Muscle of arm (tissue), 12 donors: ENCODE results near the gene TTC7B. TPM values are rescaled to one million over a fixed set of nuclear protein-coding genes. Genes with fewer than 3 reads are reported as not detected.
A peak's percentile ranks its signal among the peaks of the same experiment; 100 is the strongest.

Experiments used
- DNase-seq: peaks from one replicate; pipeline ENCODE4 v3.0.0-alpha.2; 2013
- polyA plus RNA-seq, 12 donors: library from polyadenylated mRNA; unstranded; fragments of 120-200 nt; gene quantifications; one replicate each; pipeline ENCODE4 v1.2.1, GENCODE V29; 2013; ENCODE audit not compliant: insufficient read length in 12 of 12

The TTC7B gene
- polyA plus RNA-seq, 12 donors, result 34.0 to 48.5 (median 41.5) TPM; not detected in 1

DNA sequence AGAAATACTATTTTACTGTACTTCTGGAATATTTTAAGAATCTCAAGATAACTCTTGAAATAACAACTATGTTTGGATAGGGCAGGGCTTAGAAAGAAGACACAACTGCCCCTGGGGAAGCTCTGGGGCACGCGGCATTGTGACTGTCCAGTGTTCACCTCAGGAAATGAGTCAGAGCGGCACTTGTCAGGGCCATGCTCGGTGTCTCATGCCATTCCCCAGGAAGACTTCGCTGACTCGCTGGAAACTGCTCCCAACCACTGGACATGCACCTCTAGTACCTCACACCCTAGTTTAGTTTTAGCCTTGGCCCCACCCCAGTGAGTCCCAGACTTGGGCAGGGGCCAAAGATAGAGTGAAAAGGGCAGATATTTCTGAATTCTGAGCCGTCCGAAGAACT, 192.0 kb downstream of the TTC7B start:
- DNase-seq, result no peak

DNA sequence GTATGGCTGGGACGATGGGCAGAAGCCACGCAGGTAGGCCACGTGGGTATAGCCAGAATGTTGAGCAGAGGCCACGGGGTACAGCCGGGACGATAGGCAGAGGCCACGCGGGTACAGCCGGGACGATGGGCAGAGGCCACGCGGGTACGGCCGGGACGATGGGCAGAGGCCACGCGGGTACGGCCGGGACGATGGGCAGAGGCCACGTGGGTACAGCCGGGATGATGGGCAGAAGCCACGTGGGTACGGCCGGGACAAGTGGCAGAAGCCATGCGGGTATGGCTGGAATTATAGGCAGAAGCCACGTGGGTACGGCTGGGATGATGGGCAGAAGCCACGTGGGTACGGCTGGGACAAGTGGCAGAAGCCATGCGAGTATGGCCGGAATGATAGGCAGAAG, 195.0 kb downstream of the TTC7B start:
- DNase-seq, result no peak

DNA sequence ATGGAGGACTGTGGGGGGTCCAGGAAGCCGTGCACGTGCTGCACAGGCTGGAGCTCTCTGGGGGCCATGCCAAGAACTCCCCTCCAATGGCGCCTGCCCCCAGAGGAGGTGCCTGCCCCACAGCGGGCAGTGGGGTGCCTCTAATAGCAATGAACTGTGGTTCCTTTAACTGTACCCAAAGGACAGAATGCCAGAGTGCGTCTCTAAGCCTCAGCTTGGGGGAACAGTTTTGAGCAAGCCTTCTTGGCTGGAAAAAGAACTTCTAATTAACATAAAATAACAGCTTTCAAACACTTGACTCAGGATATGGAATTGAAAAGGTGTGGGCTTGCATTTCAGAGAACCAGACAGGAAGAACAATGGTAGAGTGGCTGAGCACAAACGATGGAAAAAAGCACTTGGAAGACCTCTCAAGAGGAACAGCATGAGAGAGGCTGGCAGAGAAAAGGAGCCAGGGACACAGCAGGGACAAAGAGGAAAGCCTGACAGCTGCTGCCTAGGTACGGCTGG, 195.6 kb downstream of the TTC7B start:
- no peak for DNase-seq

DNA sequence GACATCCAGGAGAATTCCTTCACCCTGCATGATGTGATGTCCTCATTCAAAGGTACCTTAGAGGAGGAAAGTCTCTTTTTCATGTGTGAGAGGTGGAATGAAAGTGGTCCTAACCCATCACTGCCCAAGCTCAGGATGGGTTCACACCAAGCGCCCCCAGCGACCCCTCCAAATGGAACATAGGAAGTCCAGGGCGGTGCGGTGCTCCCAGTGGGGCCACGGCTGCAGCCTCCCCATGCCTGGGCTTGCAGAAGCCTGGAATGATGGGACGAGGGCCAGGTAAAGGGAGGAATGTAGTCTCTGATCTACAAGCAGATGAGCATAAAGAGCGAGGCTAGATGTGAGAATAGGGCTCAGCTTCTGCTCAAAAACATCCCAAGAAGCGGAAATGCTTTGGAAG, 196.3 kb downstream of the TTC7B start:
- DNase-seq, result no peak

DNA sequence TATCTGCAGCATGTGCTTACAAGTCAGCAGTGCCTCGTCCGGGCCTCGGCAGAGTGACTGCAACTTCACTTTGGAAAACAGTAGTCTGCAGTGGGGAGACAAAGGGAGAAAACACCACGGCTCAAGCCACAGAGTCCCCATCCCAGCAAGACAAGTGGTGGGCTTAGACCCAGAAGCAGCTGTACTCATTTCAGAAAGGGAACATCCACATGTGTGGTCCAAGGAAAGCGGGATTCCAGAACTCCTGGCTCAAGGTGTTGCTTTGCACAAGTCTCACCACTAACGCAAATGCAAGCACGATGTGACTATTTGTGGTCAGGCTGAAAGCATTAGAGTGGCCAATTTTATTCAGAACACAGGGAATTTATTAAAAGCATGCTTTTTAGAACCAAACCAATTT, 198.3 kb downstream of the TTC7B start:
- DNase-seq, result no peak

DNA sequence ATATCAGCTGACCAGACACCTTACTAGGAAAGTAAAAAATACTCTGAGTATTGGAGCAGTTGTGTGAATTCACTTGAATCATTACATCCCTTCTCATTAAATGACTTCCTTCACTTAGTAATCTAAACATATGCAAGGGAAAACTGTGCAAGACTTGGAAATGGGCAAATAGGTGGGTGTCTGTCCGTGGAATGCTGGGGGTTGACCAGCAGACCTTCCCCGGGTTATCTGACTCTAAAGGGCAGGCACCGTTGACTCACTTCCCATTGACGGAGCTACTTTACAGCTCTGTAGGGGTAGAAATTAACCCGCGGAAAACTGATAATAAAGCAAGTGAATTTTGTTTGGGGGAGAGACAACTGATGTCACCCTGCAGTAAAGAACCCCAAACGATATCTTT, 199.3 kb downstream of the TTC7B start:
- no peak for DNase-seq

DNA sequence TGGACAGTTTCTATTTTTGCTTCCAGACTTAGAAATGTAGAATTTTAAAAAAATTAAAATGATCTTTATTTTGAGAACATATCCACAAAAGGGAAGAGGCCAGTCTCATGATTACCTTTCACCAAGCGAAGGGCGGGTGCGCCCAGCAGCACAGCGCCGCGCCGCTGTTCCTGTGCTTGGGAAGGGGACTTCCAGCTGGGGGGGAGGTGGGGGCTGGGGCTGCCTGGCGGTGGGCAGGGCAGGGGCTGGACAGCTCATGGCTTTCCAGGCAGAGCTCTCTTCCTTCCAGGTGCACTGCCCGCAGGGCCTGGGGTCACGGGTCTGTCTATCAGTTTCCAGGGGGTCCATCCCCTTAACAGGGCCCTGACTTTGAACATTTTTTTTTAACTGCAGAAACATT, 199.9 kb downstream of the TTC7B start:
- DNase-seq, result no peak

DNA sequence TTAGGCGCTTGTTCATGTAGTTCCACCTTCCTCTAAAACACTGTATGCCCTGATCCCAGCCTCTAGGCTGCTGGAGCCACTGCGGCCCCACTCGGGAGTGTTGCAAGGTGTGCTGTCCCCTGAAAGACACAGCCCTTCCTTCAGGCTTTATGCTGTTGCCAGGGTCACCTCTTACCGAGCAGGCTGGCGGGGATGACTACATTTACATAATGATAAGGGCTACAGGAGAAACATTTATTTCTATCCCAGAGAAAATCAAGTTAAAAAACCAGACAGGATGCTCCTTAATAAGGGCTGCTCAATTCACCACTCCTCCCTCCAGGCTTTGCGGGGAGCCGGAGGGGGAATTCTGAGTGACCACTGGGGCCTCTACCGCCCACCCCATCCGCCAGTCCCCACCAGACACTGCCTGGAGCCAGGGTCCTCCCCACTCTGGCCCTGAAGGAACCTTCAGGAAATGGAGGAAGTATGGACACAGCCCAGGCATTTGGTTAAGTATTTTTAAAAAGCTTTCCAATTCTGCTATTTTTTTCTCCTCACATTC, 200.6 kb downstream of the TTC7B start:
- peak; percentile 56 for DNase-seq

DNA sequence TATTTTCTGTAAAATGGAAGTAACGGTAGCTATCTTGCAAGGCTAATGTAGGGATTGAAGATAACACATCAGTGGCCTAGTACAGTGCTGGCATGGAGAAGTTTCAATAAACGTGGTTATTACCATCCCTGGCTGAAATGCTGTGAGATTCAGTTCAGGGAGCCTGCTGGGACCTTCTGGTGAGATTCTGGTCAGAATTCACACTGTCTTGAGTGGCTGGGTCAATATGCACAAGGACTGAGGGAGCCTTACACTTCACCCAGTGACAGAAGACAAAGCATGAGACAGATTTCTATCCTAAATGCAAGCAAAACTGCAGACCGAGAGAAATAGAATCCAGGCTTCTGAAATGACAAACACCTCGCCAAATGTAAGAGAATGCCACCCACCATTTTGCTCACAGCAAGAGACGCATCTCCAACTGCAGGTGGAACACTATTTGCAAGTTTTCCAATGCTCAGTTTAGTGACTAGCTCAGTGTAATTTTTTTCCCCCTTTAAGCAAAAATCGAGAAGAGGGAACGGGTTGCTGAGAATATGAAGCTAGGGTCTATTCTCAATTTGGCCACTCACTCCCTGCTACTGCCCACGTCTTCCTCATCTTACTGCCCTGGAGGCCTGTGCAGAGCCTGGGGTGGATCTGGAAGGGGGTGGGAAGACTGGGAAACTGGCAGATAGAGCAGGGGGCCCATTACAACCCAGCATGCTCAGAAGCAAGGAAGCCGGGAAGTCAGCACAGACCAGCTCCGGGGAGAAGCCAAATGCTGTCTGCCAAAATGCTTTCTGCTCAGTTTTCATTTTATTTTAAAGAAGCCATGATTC, 201.3 kb downstream of the TTC7B start:
- no peak for DNase-seq

DNA sequence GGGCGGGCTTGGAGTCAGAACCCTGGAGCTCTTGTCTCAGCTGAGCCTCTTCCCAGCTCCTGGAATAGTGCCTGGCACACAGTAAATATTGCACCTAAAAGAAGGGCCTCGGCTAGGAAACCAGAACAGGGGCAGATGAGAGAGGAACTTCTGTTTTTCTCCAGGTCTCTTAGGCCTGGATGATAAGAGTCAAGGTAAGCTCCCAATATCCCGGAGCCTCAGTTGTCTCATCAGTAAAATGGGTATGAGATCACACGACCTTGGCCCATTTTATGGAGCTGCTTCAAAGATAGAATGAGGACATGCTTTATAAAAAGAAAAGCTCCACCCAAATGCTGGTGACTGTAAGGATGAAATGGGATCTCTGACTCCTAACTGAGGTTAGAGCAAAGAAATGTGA, 202.2 kb downstream of the TTC7B start:
- no peak for DNase-seq

DNA sequence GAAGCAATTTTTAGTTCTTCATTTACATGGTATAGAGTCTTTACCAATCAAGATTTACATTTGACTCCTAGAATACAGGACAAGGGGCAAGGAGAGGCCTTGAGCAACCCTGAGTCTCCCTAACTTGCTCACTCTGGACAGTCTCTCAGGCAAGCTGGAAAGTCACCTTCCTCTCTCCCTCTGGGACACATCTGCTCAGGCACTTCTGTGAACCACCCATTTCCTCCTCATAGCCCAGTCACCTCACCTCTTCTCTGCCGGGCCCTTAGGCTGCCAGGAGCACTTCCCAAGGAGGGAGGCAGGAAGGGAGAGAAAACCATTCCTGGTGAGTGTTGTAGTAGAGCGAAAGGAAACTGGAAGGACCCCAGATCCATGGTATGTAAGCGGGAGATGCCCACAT, 202.8 kb downstream of the TTC7B start:
- no peak for DNase-seq

DNA sequence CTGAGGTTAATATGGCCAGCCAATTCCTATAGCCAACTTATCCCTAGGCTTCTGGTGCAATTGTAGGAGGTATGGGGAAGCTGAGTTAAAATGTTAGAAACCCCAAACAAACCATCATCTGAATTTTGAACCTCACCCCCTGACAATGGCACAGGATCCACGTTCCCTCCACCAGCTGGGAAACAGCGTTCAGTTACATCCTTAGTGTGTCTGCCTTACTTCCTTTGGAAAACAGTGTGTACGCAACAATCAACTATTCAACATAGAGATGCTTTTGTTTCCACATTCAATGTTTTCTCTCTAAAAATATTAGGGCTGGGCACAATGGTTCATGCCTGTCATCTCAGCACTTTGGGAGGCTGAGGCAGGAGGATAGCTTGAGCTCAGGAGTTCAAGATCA, 203.4 kb downstream of the TTC7B start:
- no peak for DNase-seq

DNA sequence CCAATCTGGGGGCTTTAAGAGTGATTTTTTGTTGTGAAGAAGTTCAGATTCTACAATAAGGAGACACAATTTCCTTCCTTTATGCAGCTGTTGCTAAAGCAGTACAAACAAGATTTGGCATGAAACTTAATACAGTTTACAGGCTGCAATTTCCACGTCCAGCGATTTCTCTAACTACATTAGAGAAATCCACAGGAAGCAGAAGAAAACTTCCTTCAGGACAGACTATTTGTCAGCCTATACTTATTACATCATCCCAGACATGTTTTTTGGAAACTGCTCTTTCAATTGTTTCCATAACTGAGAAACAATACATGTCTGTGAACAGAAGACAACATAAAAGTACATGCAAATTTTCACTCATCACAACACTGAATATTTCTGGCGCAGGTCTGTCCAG, 204.3 kb downstream of the TTC7B start:
- peak; percentile 72 for DNase-seq

DNA sequence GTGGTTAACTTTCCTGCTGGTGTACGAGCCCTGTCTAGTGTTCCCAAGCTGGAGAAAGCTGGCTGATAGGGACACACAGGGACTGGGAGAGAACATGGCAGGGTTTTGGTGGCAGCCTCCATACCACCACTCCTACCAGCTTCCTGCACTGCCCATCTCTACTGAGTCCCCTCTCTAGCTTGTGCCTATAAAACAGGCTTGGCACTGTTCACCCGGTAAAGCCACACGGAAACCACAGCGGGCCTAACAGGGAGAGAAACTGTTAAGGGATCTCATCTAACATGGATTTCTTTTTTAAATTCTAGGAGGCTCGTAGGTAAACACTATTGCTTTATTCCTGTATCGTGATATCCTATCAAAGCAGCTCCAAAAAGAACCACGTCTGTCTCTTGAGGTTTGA, 204.7 kb downstream of the TTC7B start:
- DNase-seq, result no peak

DNA sequence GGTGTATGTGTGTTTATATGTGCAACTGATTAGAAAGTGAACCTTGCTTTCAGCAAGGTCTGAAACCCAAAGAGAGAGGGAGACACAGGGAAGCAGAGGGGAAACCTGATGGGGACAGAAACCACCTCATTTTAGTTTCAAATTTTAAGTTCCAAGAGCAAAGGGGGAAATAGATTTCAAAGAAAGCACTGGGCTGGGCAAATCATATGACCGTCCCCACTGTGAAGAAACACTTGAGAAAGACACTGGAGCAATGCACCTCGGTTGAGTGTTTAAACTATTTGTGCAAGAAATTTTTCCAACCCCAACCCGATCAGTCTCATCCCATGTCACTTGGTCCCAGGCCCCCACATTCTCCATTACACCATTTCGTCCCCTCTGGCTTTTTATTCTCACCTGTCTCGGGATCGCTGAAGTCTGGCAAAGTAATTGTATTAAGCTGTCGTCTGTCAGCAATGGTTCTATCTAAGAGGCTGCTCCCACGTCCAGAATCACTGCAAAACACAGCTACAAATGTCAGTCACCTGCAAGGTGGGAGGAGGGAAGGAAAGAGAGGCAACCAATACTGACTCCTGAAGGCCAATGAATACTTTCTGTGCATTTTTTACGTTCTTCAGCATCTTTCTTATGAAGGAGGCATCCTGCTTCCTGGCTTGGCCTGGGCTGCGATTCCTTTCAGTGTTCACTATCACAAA, 205.7 kb downstream of the TTC7B start:
- no peak for DNase-seq

DNA sequence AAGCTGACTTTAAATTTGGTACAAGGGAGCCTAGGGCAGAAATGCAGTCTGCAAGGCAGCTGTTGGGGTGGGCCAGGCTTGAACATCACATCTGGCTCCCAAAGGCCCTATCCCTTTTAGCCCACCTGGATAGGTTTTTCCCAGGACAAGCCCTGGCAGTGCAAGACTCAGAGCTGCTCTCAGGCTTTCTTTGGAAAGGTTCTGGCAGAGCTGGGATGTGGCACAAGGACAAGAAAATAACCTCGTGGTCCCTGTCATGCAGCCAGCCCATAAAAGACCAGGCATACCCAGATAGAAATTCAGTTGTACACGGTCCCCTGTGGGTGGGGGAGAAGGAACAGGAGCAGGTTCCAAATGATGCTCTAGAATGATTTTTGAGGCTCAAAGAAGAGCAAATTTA, 206.9 kb downstream of the TTC7B start:
- no peak for DNase-seq

DNA sequence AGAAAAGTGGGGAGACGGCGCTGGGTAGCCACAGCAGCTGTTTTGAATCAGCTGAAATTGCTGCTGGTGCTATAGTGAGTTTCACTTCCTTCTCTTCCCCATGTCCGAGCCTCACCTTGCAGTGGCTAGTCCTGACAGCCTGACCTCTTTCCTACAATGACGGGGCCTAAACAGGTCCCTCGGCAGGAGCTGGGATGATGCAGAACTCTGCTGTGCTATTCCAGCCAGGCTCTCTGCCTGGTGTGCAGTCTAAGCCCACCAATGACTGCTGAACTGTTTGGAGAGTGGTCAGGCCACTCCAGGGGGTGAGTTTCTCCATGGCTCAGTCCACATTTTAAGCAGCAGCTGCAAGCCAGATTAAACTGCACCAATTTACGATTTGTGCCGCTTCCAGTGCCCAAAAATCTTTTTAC, 207.3 kb downstream of the TTC7B start:
- no peak for DNase-seq

DNA sequence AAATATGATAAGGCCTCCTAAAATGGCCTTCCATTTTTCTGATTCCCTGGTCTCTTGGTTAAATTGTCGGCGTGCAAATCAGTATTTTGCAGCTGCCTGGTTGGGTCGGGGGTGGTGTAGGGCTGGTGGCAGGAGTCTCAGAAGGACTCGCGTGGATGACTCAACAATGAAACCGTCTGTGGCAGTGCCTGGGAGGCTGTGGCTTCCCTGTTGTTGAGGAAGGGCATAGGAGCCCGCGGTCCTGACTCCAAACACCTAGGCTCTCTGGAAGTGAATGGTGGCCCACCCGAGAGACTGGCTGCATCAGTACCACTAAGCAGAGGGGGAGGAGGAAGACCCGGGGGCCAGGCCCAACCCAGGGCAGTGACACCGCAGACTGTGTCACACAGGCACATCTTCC, 207.9 kb downstream of the TTC7B start:
- DNase-seq, result no peak

DNA sequence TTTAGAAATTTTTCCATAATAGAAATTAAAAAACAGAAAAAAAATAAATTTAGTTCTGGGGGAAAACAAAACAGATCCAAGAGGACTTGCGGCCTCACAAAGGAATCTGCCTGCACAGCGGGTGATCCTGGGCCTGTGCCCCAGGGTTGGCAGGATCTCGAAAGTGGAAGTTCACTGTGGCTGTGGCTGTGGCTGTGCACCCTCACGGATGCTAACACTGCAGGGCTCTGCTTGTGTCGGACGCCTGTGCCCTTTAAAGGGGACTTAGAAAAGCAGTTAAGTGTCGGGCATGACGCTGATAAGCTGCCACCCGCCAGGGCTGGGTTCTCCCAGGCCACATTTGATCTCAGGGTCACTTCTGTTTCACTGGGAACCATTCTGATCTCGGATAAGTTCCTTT, 209.1 kb downstream of the TTC7B start:
- no peak for DNase-seq

DNA sequence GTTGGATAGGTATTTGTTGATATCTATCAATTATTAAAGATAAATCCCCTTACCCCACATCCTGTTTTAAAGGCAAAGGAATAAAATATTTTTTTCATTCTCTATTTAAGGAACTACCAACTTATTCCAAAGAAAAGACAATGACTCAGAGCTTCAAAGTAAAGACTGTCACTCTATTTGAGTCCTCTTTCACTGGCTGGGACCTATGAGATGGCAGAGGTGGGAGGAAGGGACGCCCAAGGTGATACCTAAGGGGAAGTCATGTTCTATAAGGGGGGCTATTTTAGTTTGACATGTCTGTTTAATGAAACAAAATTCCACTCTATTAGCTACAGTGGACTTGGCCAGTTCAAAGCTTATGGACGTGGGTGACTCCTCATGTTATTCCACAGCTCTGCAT, 209.8 kb downstream of the TTC7B start:
- no peak for DNase-seq

DNA sequence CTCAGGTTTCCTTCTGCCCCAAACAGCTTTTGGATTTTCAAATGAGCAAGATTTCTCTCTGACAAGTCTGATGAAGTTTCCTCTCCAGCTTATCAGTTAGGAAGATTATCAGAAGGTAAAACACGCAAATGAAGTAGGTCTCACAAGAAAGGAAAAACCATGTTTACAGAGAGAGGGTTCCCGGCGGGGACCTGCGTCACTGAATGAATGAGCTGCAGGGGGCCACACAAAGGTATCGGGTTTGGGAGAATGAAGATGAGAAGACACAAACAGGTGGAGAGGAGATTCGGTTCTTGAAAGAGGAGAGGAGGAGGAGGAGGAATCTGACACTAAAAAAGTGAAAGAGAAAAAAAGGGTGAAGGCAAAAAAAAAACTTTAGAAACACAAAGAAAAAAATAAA, 210.8 kb downstream of the TTC7B start:
- DNase-seq, result no peak

DNA sequence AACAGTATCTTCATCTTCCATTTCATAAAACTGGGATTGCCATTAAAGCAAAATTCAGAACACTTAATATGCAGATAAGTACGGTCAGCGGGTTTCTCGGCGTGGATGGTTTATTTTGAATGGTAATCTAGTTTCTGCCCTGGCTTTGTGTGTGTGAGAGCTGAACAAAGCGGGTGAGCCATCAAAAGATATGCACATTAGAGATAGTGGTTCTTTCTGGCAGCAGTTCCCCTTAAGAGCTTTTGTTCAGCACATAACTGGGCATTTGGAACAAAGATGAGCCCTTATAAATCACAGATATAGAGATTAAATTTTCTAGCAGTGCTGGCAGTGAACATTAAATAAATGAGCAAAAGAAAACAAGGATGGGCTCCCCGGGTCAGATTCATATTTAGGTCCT, 211.9 kb downstream of the TTC7B start:
- no peak for DNase-seq

DNA sequence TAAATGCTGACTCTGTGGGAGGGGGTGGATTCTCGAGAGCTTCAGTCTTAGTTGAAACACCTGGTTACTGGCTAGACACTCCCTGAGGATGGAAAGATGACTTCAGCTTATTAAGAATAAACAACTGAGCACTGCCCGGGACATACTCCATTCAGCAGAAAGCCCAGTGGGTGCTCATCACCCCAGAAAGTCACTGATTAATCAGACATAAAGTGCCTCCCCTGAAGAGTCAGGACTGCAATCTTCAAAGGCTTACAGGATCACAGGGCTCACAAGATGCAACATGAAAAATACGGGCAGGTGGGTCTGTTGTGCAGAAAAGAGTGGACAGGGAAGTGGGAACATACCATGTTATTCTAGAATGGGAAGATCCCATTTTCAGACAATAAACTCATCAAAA, 212.4 kb downstream of the TTC7B start:
- no peak for DNase-seq
